Spleen (tissue), 7 donors: ENCODE measurements around the gene BMAL2.

ENCODE experiments used
- POLR2A ChIP-seq, 3 donors: fragments of 450-650 bp; IDR thresholded peaks; one replicate each; pipeline ENCODE4 v1.5.1; 2017; ENCODE audit warnings: antibody characterized with exemption in 3 of 3, mild to moderate bottlenecking in 1 of 3
- POLR2AphosphoS5 ChIP-seq, 3 donors: sonication (generic); formaldehyde crosslinking; IDR thresholded peaks; one replicate each; pipeline ENCODE4 v1.5.1; 2017; ENCODE audit warnings: antibody characterized with exemption in 3 of 3
- TF ChIP-seq, protein P1 (sequence below), 11 experiments: fragments of 200-600 bp in 7 of 11; fragments of 450-650 bp in 4 of 11; sonication (generic) in 4 of 11; IDR thresholded peaks in 8 of 11; conservative IDR thresholded peaks in 3 of 11; 1 replicate in 7 of 11; 2 replicates in 4 of 11; pipeline versions ENCODE4 v1.4.0 to v1.8.0; 2016 to 2021; ENCODE audit warnings: antibody characterized with exemption in 11 of 11, inconsistent platforms in 4 of 11, mild to moderate bottlenecking in 1 of 11
- donor health status: DM: no; HTN: no; CAD: no; lungs with moderate emphysema.
- donor health status: DM: no; HTN: no; CAD: no.
- donor health status: DM: no; HTN: no; CAD: no.

DNA sequence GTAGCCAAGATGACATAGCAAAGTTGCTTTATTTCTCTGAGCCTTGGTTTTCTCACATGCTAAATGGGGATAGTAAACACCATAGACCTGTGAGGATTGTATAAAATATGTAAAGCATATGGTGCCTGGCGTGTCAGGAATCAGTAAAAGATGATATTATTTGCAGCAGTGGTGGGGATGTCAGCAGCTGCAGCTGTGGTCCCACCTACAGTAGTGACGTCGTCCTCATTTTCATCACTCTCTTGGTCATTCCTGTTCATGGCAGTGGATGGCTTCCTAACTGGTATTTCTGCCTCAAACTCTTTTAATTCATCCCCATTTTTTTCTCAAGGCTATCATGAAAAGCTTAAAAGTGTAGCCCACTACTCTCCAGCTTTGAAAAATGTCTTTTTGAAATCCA lies 12.1 kb downstream of the BMAL2 start:
- TF ChIP-seq, protein P1, sequence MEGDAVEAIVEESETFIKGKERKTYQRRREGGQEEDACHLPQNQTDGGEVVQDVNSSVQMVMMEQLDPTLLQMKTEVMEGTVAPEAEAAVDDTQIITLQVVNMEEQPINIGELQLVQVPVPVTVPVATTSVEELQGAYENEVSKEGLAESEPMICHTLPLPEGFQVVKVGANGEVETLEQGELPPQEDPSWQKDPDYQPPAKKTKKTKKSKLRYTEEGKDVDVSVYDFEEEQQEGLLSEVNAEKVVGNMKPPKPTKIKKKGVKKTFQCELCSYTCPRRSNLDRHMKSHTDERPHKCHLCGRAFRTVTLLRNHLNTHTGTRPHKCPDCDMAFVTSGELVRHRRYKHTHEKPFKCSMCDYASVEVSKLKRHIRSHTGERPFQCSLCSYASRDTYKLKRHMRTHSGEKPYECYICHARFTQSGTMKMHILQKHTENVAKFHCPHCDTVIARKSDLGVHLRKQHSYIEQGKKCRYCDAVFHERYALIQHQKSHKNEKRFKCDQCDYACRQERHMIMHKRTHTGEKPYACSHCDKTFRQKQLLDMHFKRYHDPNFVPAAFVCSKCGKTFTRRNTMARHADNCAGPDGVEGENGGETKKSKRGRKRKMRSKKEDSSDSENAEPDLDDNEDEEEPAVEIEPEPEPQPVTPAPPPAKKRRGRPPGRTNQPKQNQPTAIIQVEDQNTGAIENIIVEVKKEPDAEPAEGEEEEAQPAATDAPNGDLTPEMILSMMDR (IDR thresholded peaks at IDR 0.05 in 8 of 11, conservative IDR thresholded peaks at IDR 0.05 in 3 of 11): no peak
- TF ChIP-seq POLR2A (IDR thresholded peaks at IDR 0.05): no peak
- TF ChIP-seq POLR2AphosphoS5 (IDR thresholded peaks at IDR 0.05): no peak
